ENCODE results near the gene ZSWIM5. TPM values are rescaled to one million over a fixed set of nuclear protein-coding genes. Genes with fewer than 3 reads are reported as not detected.

ZSWIM5 gene
- total and polyA plus RNA-seq, 4 donors: 0.25 to 2.8 (median 1.7) TPM

DNA sequence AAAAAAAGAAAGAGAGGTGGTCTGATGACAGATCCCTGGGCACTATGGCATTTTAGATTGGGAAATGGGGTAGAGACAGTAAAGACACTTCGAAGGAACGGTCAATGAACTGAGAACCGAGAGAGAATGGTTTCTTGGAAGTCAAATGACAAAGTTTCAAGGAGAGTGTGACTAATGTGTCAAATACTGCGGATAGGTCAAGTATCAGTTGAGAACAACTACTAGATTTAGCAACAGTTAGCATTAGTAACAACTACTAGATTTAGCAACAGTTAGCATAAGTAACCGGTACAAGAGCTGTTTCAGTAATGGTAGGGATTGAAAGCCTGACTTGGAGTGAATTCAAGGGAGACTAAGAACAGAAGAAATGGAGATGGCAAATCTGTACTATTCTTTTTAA is 159.4 kb downstream of the ZSWIM5 start:
- WGBS, 2 donors: 93 to 96% methylated on average over 5 of the region's 5 CpGs
- Histone ChIP-seq H3K4me3 (ENCODE audit: low read length in 2 of 2) (no peak overlapping the region), H3K9me3 (ENCODE audit: control insufficient read depth, low read length) (no peaks in the 10 kb centered on the region), H3K4me1 (ENCODE audit: control insufficient read depth in 1 of 2, insufficient read depth in 2 of 2, low read length in 2 of 2) (no peaks in the 10 kb centered on the region), H3K36me3 (ENCODE audit: control insufficient read depth in 1 of 2, insufficient read depth in 2 of 2, low read length in 1 of 2) (peaks cover 0 to 3% of the 10 kb centered on the region in 2 donors), H3K27ac (ENCODE audit: low read depth in 1 of 2, low read length in 2 of 2) (no peak overlapping the region), H3K27me3 (ENCODE audit: control insufficient read depth in 1 of 2, insufficient read depth in 2 of 2, low read length in 1 of 2) (no peaks in the 10 kb centered on the region)
- intact Hi-C loops (cut with DNase I): no loop called here
- no peak for DNase-seq
- no peak for ATAC-seq (ENCODE audit: low FRiP score)

DNA sequence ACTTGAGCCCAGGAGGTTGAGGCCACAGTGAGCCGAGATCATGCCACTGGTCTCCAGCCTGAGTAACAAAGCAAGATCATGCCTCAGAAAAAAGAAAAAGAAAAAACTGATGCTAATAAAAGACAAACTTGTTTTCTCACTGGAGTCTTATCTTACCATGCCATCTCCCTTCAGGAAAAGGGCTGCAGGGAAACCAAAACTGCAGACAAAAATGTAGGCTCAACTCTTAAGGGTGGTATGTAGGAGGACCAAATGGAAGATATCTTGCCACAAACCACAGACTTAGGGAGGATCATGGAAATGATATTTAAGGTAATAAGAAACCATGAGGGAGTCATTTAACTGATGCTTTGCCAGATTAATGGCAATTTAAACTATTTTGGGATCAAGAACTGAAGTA is 161.5 kb downstream of the ZSWIM5 start:
- H3K36me3 ChIP-seq (ENCODE audit: control insufficient read depth in 1 of 2, insufficient read depth in 2 of 2, low read length in 1 of 2): peaks cover 0 to 3% of the 10 kb centered on the region in 2 donors
- no peak overlapping the region for H3K4me3 ChIP-seq (ENCODE audit: low read length in 2 of 2)
- no peaks in the 10 kb centered on the region for H3K9me3 ChIP-seq (ENCODE audit: control insufficient read depth, low read length)
- H3K27me3 ChIP-seq (ENCODE audit: control insufficient read depth in 1 of 2, insufficient read depth in 2 of 2, low read length in 1 of 2): no peaks in the 10 kb centered on the region
- intact Hi-C loops (cut with DNase I): no loop called here
- H3K27ac ChIP-seq (ENCODE audit: low read depth in 1 of 2, low read length in 2 of 2): no peak overlapping the region
- ATAC-seq (ENCODE audit: low FRiP score): no peak
- no peaks in the 10 kb centered on the region for H3K4me1 ChIP-seq (ENCODE audit: control insufficient read depth in 1 of 2, insufficient read depth in 2 of 2, low read length in 2 of 2)
- DNase-seq: no peak
- WGBS, 2 donors: 36 to 86% methylated on average over 1 of the region's 1 CpG

DNA sequence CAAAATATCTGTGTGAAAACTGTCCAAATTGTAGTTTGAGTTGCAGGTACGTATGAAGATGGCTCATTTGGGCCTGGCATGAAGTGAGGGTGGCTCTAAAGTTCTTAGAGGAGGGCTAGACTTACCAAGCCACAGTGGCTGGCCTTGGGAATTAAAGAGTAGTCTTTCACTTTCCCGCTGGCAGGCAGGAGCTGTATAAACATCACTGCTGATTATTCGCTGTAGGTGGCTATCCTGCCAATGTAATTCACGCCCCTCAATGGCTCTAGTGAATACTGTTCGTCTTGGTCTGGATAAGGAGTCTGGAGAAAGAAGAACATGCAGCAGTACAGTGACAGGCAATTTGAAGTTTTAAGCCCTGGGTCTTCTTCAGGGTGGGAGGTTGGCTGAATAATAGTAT is 163.3 kb downstream of the ZSWIM5 start:
- H3K27ac ChIP-seq (ENCODE audit: low read depth in 1 of 2, low read length in 2 of 2): no peak overlapping the region
- 79 to 80% methylated on average over 5 of the region's 5 CpGs for WGBS, 2 donors
- no peaks in the 10 kb centered on the region for H3K4me1 ChIP-seq (ENCODE audit: control insufficient read depth in 1 of 2, insufficient read depth in 2 of 2, low read length in 2 of 2)
- intact Hi-C loops (cut with DNase I): no loop called here
- H3K9me3 ChIP-seq (ENCODE audit: control insufficient read depth, low read length): no peaks in the 10 kb centered on the region
- H3K27me3 ChIP-seq (ENCODE audit: control insufficient read depth in 1 of 2, insufficient read depth in 2 of 2, low read length in 1 of 2): no peaks in the 10 kb centered on the region
- H3K4me3 ChIP-seq (ENCODE audit: low read length in 2 of 2): no peak overlapping the region
- ATAC-seq (ENCODE audit: low FRiP score) (no peak), DNase-seq (no peak)
- H3K36me3 ChIP-seq (ENCODE audit: control insufficient read depth in 1 of 2, insufficient read depth in 2 of 2, low read length in 1 of 2): peaks cover 0 to 3% of the 10 kb centered on the region in 2 donors

DNA sequence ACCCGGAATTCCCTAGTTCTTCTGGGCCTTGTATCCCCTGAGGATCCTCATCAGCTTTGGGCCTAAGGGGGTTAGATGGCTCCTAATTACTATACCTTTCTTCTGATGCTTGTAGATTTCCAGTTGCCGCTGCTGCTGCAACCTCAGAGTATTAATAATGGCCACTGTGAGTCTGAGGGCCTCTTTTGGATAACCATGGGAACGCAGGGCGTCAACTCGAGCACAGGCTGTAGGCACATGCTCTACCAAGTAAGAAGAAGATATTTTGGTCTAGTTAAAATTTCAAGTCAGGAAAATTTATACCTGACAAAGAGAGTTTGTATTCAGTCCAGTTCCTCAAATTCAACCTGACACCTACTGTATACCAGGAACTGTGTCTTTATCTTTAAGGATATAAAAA is 166.1 kb downstream of the ZSWIM5 start:
- no peak overlapping the region for H3K27ac ChIP-seq (ENCODE audit: low read depth in 1 of 2, low read length in 2 of 2)
- DNase-seq: no peak
- no peak overlapping the region for H3K4me3 ChIP-seq (ENCODE audit: low read length in 2 of 2)
- no peaks in the 10 kb centered on the region for H3K4me1 ChIP-seq (ENCODE audit: control insufficient read depth in 1 of 2, insufficient read depth in 2 of 2, low read length in 2 of 2)
- ATAC-seq (ENCODE audit: low FRiP score): no peak
- WGBS, 2 donors: 96 to 98% methylated on average over 5 of the region's 5 CpGs
- intact Hi-C loops (cut with DNase I): no loop called here
- peaks cover 2 to 3% of the 10 kb centered on the region in 2 donors for H3K36me3 ChIP-seq (ENCODE audit: control insufficient read depth in 1 of 2, insufficient read depth in 2 of 2, low read length in 1 of 2)
- H3K27me3 ChIP-seq (ENCODE audit: control insufficient read depth in 1 of 2, insufficient read depth in 2 of 2, low read length in 1 of 2): no peaks in the 10 kb centered on the region
- no peaks in the 10 kb centered on the region for H3K9me3 ChIP-seq (ENCODE audit: control insufficient read depth, low read length)

DNA sequence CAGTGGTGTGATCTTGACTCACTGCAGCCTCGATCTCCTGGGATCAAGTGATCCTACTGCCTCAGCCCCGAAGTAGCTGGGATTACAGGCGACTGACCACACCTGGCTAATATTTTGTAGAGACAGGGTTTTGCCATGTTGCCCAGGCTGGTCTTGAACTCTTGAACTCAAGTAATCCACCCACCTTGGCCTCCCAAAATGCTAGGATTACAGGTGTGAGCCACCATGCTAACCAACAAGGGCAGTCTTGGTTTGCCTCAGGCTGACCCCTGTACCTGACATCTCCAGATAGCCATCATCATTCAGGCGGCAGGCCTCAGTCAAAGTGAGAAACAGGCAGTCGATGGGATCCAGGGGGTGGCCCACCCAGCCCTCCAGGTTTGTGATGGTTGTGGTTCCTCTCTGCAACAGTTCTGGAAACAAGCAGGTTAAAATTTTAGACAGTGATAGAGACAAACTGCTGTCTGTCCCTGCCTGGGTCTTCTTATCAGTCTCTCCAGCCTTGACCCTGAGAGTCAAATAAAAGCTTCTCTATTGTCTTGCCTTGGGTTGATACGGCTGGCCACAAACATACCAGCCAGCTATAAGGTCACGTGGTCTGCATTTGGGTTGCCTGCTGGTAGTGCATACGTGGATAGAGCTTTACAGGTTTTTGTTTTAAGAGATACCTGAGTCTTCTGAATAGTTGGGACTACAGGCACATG is 167.6 kb downstream of the ZSWIM5 start:
- DNase-seq: no peak

DNA sequence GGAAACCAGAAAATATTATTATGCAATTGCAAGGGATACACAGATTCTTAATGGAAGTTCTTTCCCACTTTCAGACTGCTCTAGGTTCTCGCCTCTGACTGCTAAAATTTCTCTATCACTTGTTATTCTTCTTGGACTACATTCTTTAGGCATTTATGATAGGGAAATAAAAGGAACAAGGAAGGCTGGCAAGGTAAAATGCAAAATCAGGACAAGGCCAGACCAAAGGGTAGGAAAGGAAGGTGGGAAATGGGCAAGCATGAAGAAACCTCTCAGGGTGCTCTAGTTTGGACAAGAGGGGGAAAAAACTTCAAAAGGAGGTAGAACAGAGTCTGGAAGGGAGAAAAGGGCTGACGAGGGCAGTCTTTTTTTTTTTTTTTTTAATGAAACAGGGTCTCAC is 168.2 kb downstream of the ZSWIM5 start:
- Histone ChIP-seq H3K4me3 (ENCODE audit: low read length in 2 of 2) (no peak overlapping the region), H3K27me3 (ENCODE audit: control insufficient read depth in 1 of 2, insufficient read depth in 2 of 2, low read length in 1 of 2) (no peaks in the 10 kb centered on the region), H3K9me3 (ENCODE audit: control insufficient read depth, low read length) (no peaks in the 10 kb centered on the region), H3K36me3 (ENCODE audit: control insufficient read depth in 1 of 2, insufficient read depth in 2 of 2, low read length in 1 of 2) (peaks cover 2 to 3% of the 10 kb centered on the region in 2 donors), H3K27ac (ENCODE audit: low read depth in 1 of 2, low read length in 2 of 2) (no peak overlapping the region), H3K4me1 (ENCODE audit: control insufficient read depth in 1 of 2, insufficient read depth in 2 of 2, low read length in 2 of 2) (no peaks in the 10 kb centered on the region)
- intact Hi-C loops (cut with DNase I): no loop called here
- 90 to 93% methylated on average over 2 of the region's 2 CpGs for WGBS, 2 donors
- DNase-seq: no peak
- no peak for ATAC-seq (ENCODE audit: low FRiP score)

More for the DNA sequence above, 167.6 kb downstream of the ZSWIM5 start:
- intact Hi-C loops (cut with DNase I): no loop called here
- WGBS, 2 donors: 93 to 94% methylated on average over 8 of the region's 8 CpGs
- ATAC-seq (ENCODE audit: low FRiP score): no peak
- Histone ChIP-seq H3K9me3 (ENCODE audit: control insufficient read depth, low read length) (no peaks in the 10 kb centered on the region), H3K4me1 (ENCODE audit: control insufficient read depth in 1 of 2, insufficient read depth in 2 of 2, low read length in 2 of 2) (no peaks in the 10 kb centered on the region), H3K4me3 (ENCODE audit: low read length in 2 of 2) (no peak overlapping the region), H3K27me3 (ENCODE audit: control insufficient read depth in 1 of 2, insufficient read depth in 2 of 2, low read length in 1 of 2) (no peaks in the 10 kb centered on the region), H3K27ac (ENCODE audit: low read depth in 1 of 2, low read length in 2 of 2) (no peak overlapping the region), H3K36me3 (ENCODE audit: control insufficient read depth in 1 of 2, insufficient read depth in 2 of 2, low read length in 1 of 2) (peaks cover 2 to 3% of the 10 kb centered on the region in 2 donors)

DNA sequence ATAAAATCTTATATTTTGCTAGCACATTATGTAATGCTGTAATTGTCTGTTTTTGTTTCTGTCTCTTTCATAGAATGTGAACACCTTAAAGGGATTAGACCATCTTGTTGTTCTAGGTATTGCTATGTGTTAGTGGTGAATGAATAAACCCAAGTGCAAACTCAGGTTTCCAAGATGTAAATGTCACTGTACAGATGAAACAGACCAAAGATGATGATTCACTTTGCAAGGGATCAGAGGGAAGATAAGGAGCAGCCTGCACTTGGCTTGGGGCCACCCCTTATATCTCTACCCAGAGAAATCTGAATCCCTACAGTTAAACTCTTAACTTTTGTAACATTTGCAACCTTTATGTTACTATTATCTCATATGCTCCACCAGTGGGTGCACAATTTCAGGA is 168.9 kb downstream of the ZSWIM5 start:
- no peaks in the 10 kb centered on the region for H3K9me3 ChIP-seq (ENCODE audit: control insufficient read depth, low read length)
- ATAC-seq (ENCODE audit: low FRiP score): no peak
- intact Hi-C loops (cut with DNase I): no loop called here
- no peak overlapping the region for H3K4me3 ChIP-seq (ENCODE audit: low read length in 2 of 2)
- no peaks in the 10 kb centered on the region for H3K4me1 ChIP-seq (ENCODE audit: control insufficient read depth in 1 of 2, insufficient read depth in 2 of 2, low read length in 2 of 2)
- peaks cover under 1 to 2% of the 10 kb centered on the region in 2 donors for H3K36me3 ChIP-seq (ENCODE audit: control insufficient read depth in 1 of 2, insufficient read depth in 2 of 2, low read length in 1 of 2)
- H3K27me3 ChIP-seq (ENCODE audit: control insufficient read depth in 1 of 2, insufficient read depth in 2 of 2, low read length in 1 of 2): no peaks in the 10 kb centered on the region
- DNase-seq: no peak
- no peak overlapping the region for H3K27ac ChIP-seq (ENCODE audit: low read depth in 1 of 2, low read length in 2 of 2)

DNA sequence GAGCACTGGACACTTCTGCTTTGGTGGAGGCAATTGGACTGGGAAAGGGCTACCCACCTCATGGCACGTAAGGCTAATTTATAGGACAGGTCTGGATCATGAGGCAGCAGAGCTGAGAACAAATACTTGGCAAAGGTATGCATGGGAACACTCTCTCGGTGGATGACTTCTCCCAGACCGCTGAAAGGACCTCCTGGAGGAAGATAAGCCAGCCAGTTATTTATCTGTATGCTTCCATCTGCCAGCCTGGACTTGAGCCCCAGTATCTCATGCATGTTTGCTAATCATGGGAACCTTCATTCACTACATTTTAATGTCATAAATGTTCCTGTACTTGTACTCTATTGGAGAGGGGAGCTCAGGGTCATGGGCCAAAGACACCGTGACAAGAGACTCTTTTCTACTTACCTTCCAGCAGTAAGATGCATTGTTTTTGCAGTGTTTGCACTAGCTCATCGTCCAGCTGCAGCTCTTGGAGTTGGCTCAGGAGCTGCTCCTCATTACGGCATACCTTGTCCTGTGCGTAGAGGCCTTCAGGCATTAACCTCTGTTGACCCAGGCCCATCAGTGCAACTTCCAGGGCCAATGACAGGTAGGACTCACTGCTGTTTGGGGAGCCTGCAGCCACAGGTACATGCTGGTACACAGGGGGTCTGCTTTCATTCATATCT is 170.6 kb downstream of the ZSWIM5 start:
- peaks cover 0 to 2% of the 10 kb centered on the region in 2 donors for H3K36me3 ChIP-seq (ENCODE audit: control insufficient read depth in 1 of 2, insufficient read depth in 2 of 2, low read length in 1 of 2)
- H3K27ac ChIP-seq (ENCODE audit: low read depth in 1 of 2, low read length in 2 of 2): no peak overlapping the region
- 81 to 85% methylated on average over 7 of the region's 7 CpGs for WGBS, 2 donors
- ATAC-seq (ENCODE audit: low FRiP score) (no peak), DNase-seq (no peak)
- no peaks in the 10 kb centered on the region for H3K27me3 ChIP-seq (ENCODE audit: control insufficient read depth in 1 of 2, insufficient read depth in 2 of 2, low read length in 1 of 2)
- H3K9me3 ChIP-seq (ENCODE audit: control insufficient read depth, low read length): no peaks in the 10 kb centered on the region
- no peak overlapping the region for H3K4me3 ChIP-seq (ENCODE audit: low read length in 2 of 2)
- intact Hi-C loops (cut with DNase I): no loop called here
- no peaks in the 10 kb centered on the region for H3K4me1 ChIP-seq (ENCODE audit: control insufficient read depth in 1 of 2, insufficient read depth in 2 of 2, low read length in 2 of 2)

DNA sequence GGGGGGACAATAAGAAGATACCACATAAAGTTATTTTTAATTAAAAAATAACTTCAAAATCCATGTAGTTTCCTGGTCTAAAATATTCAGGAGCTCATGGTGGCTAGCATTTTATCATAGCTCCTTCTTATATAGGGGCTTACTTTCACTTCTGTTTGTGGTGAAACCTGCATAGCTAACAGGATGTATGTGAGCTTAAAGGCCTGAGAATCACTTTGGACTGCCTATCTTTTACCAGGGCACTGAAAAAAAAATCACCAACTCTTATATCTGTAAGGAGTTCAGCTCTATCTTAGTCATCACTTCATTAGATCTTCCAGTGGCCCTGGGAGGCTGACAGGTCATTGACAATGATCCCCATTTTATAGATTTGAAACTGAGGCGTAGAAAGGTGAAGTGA is 173.0 kb downstream of the ZSWIM5 start:
- intact Hi-C loops (cut with DNase I): no loop called here
- WGBS, 2 donors: 94 to 97% methylated on average over 1 of the region's 1 CpG
- H3K9me3 ChIP-seq (ENCODE audit: control insufficient read depth, low read length): no peaks in the 10 kb centered on the region
- peaks cover 0 to 2% of the 10 kb centered on the region in 2 donors for H3K36me3 ChIP-seq (ENCODE audit: control insufficient read depth in 1 of 2, insufficient read depth in 2 of 2, low read length in 1 of 2)
- no peaks in the 10 kb centered on the region for H3K4me1 ChIP-seq (ENCODE audit: control insufficient read depth in 1 of 2, insufficient read depth in 2 of 2, low read length in 2 of 2)
- no peak for DNase-seq
- no peaks in the 10 kb centered on the region for H3K27me3 ChIP-seq (ENCODE audit: control insufficient read depth in 1 of 2, insufficient read depth in 2 of 2, low read length in 1 of 2)
- no peak overlapping the region for H3K27ac ChIP-seq (ENCODE audit: low read depth in 1 of 2, low read length in 2 of 2)
- H3K4me3 ChIP-seq (ENCODE audit: low read length in 2 of 2): no peak overlapping the region
- ATAC-seq (ENCODE audit: low FRiP score): no peak

Measured in aorta (tissue), 5 donors.